ENCODE measurements around the gene VRK1. TPM values are rescaled to one million over a fixed set of nuclear protein-coding genes. Genes with fewer than 3 reads are reported as not detected.

Gene VRK1
- total and polyA plus RNA-seq, 9 donors: 11.1 to 18.4 (median 12.3) TPM

DNA sequence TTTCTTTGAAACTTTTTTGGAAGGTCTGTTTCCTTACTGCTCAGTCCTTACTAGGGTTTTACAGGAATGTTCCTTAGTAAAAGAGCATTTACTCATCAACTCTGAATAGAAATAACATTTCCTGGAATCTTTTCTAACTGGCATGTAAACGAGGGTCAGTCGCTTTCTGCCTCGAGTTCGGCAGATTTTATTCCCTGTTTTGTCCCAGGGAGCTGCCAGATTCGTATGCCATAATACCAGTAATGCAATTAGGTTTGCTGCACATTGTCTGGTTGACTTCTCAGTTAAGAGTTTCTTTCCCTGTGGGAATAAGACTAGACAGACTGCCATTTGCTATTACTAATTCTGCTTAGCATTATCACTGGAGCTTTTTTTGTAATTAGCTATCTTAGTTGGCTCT, 91.9 kb downstream of the VRK1 start:
- Histone ChIP-seq H3K4me1 (ENCODE audit: control insufficient read depth, insufficient read depth, low read length) (no peaks in the 10 kb centered on the region), H3K27me3 (ENCODE audit: control insufficient read depth, insufficient read depth, low read length) (no peaks in the 10 kb centered on the region), H3K27ac (ENCODE audit: low read length) (no peak overlapping the region), H3K4me3 (ENCODE audit: low read length) (no peak overlapping the region), H3K9me3 (replicated peaks; ENCODE audit: control insufficient read depth, low read depth, low read length) (no peaks in the 10 kb centered on the region), H3K36me3 (ENCODE audit: control insufficient read depth, insufficient read depth, low read length) (no peaks in the 10 kb centered on the region)
- DNase-seq: peak; percentile 27
- no CpG with 5 or more reads among the region's 5 CpGs for WGBS (ENCODE audit: insufficient coverage)

DNA sequence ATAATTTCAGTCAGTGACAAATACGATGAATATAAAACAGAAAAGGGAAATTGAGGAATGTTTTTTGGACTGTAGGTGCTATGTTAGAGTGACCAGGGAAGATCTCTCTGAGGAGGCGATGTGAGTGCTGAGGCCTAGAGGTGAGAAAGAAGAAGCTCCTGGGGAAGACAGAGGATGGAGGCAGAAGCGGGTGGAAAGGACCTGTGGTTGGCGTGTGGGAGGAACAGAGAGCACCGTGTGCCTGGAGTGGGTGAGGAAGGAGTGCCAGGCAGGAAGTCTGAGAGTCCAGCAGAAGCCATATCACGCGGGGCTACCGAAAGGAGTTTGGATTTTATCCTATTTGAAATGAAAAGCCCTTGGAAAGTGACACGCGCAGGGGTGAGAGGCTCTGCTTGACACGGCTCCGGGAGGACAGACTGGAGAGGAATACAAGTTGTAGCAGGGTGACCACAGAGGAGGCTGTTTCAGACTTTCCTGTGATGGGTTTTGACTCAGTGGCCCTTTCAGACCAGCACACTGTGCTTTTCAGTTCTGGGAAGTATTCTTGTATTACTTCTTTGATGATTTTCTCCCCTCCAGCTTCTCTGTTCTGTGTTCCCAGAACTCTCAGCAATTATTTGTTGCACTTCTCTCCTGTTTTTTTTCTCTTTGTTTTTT, 96.9 kb downstream of the VRK1 start:
- WGBS (ENCODE audit: insufficient coverage): 71% methylated on average over 12 of the region's 12 CpGs
- Histone ChIP-seq H3K27me3 (ENCODE audit: control insufficient read depth, insufficient read depth, low read length) (no peaks in the 10 kb centered on the region), H3K27ac (ENCODE audit: low read length) (no peak overlapping the region), H3K36me3 (ENCODE audit: control insufficient read depth, insufficient read depth, low read length) (no peaks in the 10 kb centered on the region), H3K4me3 (ENCODE audit: low read length) (no peak overlapping the region), H3K9me3 (replicated peaks; ENCODE audit: control insufficient read depth, low read depth, low read length) (no peaks in the 10 kb centered on the region), H3K4me1 (ENCODE audit: control insufficient read depth, insufficient read depth, low read length) (peaks cover 3% of the 10 kb centered on the region)
- DNase-seq: no peak

DNA sequence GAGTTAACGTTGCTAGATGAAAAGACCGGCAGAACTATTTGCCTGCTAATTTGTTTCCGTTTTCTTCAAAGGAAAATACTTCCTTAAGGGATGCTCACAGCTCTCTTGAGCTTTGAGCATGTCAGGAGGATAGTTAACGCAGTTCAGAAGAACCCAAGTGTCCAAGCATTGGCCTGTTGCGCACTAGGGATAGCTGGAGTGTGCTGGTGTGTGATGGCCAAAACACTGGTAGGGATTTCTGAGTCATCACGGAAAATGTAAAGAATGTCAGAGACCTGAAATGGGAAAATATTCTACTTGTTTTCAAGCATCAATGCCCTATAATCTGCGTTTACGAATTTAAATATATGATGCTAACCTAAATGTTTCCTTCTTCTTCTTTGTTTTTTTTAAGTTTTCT, 97.8 kb downstream of the VRK1 start:
- Histone ChIP-seq H3K27ac (ENCODE audit: low read length) (no peak overlapping the region), H3K4me3 (ENCODE audit: low read length) (no peak overlapping the region), H3K36me3 (ENCODE audit: control insufficient read depth, insufficient read depth, low read length) (no peaks in the 10 kb centered on the region), H3K9me3 (replicated peaks; ENCODE audit: control insufficient read depth, low read depth, low read length) (no peaks in the 10 kb centered on the region), H3K27me3 (ENCODE audit: control insufficient read depth, insufficient read depth, low read length) (no peaks in the 10 kb centered on the region), H3K4me1 (ENCODE audit: control insufficient read depth, insufficient read depth, low read length) (peaks cover 3% of the 10 kb centered on the region)
- WGBS (ENCODE audit: insufficient coverage): 80% methylated on average over 5 of the region's 8 CpGs
- DNase-seq: no peak

DNA sequence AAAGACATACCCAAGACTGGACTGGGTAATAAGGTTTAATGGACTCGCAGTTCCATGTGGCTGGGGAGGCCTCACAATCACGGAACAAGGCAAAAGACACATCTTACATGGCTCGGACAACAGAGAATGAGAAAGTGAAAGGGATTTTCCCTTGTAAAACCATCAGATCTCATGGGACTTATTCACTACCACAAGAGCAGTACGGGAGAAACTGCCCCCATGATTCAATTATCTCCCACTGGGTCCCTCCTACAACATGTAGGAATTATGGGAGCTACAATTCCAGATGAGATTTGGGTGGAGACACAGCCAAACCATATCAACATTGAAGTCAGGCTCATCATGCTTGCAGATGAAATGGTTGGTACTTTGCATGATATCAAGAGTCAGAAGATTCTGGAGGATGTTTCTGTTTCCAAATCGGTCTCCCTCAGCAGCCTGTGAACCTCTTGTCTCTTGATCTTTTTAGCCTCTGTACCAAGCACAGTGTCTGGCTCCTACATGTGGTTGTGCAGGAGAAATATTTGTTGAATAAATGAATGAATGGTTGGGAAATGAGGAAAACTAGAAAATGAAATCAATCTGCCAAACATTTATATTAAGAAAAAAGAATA, 98.6 kb downstream of the VRK1 start:
- H3K27ac ChIP-seq (ENCODE audit: low read length): no peak overlapping the region
- no peaks in the 10 kb centered on the region for H3K9me3 ChIP-seq (replicated peaks; ENCODE audit: control insufficient read depth, low read depth, low read length)
- DNase-seq: no peak
- no peaks in the 10 kb centered on the region for H3K27me3 ChIP-seq (ENCODE audit: control insufficient read depth, insufficient read depth, low read length)
- no peak overlapping the region for H3K4me3 ChIP-seq (ENCODE audit: low read length)
- peaks cover 3% of the 10 kb centered on the region for H3K4me1 ChIP-seq (ENCODE audit: control insufficient read depth, insufficient read depth, low read length)
- WGBS (ENCODE audit: insufficient coverage): no CpG with 5 or more reads among the region's 5 CpGs
- H3K36me3 ChIP-seq (ENCODE audit: control insufficient read depth, insufficient read depth, low read length): no peaks in the 10 kb centered on the region

DNA sequence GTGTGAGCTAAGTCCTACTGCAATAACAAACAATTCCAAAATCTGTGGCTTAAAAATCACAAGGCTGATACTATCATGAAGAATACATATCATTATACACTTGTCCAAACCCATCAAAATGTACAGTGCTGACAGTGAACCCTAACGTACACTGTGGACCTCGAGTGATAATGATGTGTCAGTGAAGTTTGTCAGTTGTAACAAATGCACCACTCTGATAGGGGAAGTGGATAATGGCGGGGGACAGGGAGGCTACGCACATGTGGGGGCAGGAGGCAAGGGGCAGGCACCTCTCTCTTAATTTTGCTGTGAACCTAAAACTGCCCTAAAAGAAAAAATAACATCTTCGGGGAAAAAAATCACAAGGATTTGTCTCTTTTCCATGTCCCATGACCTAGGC, 100.0 kb downstream of the VRK1 start:
- DNase-seq: no peak
- no peaks in the 10 kb centered on the region for H3K9me3 ChIP-seq (replicated peaks; ENCODE audit: control insufficient read depth, low read depth, low read length)
- H3K27ac ChIP-seq (ENCODE audit: low read length): no peak overlapping the region
- H3K27me3 ChIP-seq (ENCODE audit: control insufficient read depth, insufficient read depth, low read length): no peaks in the 10 kb centered on the region
- H3K4me3 ChIP-seq (ENCODE audit: low read length): no peak overlapping the region
- H3K36me3 ChIP-seq (ENCODE audit: control insufficient read depth, insufficient read depth, low read length): no peaks in the 10 kb centered on the region
- WGBS (ENCODE audit: insufficient coverage): no CpG with 5 or more reads among the region's 5 CpGs
- peaks cover 3% of the 10 kb centered on the region for H3K4me1 ChIP-seq (ENCODE audit: control insufficient read depth, insufficient read depth, low read length)

DNA sequence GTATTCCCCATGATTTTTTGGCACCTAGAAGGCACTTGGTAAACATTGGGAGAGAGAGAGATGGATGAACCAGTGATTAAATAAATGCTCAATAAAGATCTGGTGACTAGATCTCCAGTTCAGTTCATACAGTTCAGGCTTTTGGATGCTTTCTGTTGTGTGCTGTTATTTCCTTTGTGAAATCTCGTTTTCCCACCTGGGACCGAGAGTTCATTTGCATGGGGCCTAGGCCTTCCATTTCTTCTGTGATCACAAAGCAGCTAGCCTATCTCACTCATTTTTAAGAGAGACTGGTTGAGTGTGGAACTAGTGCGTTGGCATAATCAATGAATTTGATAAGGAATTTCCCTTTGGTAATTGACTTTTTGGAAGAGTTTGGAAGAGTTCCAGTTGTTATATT, 104.0 kb downstream of the VRK1 start:
- no CpG with 5 or more reads among the region's 3 CpGs for WGBS (ENCODE audit: insufficient coverage)
- DNase-seq: no peak
- no peak overlapping the region for H3K4me3 ChIP-seq (ENCODE audit: low read length)
- no peaks in the 10 kb centered on the region for H3K27me3 ChIP-seq (ENCODE audit: control insufficient read depth, insufficient read depth, low read length)
- peaks cover 3% of the 10 kb centered on the region for H3K4me1 ChIP-seq (ENCODE audit: control insufficient read depth, insufficient read depth, low read length)
- no peaks in the 10 kb centered on the region for H3K36me3 ChIP-seq (ENCODE audit: control insufficient read depth, insufficient read depth, low read length)
- no peak overlapping the region for H3K27ac ChIP-seq (ENCODE audit: low read length)
- H3K9me3 ChIP-seq (replicated peaks; ENCODE audit: control insufficient read depth, low read depth, low read length): no peaks in the 10 kb centered on the region

DNA sequence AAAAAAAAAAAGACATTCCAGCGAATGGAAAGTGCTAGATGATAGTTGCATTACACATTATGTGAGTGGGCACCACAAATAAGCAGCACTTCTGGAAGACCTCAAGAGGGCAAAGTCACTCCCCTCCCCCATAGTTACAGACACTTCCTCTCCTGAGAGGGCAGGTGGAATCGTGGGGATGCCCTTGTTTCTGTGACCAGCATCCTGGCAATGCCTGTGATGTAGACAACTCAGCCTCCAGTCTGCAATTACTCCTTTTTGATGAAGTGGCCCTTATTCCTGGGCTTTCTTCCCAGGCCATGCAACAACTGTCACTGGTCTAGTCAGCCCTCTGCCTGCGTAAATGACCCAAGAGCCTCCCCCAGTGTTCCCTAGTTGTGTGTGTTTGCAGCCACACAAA, 104.8 kb downstream of the VRK1 start:
- no peak for DNase-seq
- Histone ChIP-seq H3K36me3 (ENCODE audit: control insufficient read depth, insufficient read depth, low read length) (no peaks in the 10 kb centered on the region), H3K4me1 (ENCODE audit: control insufficient read depth, insufficient read depth, low read length) (peaks cover 3% of the 10 kb centered on the region), H3K4me3 (ENCODE audit: low read length) (no peak overlapping the region), H3K9me3 (replicated peaks; ENCODE audit: control insufficient read depth, low read depth, low read length) (no peaks in the 10 kb centered on the region), H3K27me3 (ENCODE audit: control insufficient read depth, insufficient read depth, low read length) (no peaks in the 10 kb centered on the region), H3K27ac (ENCODE audit: low read length) (no peak overlapping the region)
- 86% methylated on average over 2 of the region's 3 CpGs for WGBS (ENCODE audit: insufficient coverage)

DNA sequence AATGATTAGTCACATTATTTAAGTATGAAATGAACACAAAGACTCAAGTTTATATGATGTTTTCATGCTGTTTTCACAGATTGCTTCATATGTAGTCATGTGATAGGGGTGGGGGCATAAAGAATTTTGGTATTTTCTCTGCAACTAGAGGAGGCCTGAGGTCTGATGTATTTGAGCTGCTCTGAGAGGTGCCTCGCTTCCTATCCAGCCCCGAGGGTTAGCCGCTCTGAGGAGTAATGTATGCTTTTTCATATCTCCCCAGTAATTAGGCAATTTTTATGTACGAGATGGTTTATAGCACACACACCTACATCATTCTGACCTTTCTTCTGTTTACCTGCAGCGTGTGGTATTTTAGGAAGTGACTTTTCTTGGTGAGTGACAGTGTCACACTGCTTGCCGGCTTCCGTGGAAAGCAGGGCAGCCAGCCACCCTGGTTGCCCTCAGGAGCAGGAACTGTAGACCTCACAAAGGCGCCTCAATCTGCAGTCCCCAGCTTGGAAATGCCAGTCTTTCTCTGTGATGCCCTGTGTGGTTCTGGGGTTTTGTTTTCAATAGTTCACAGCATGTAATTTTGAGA, 106.4 kb downstream of the VRK1 start:
- Histone ChIP-seq H3K27me3 (ENCODE audit: control insufficient read depth, insufficient read depth, low read length) (no peaks in the 10 kb centered on the region), H3K27ac (ENCODE audit: low read length) (no peak overlapping the region), H3K4me3 (ENCODE audit: low read length) (no peak overlapping the region), H3K36me3 (ENCODE audit: control insufficient read depth, insufficient read depth, low read length) (no peaks in the 10 kb centered on the region), H3K4me1 (ENCODE audit: control insufficient read depth, insufficient read depth, low read length) (peaks cover 2% of the 10 kb centered on the region), H3K9me3 (replicated peaks; ENCODE audit: control insufficient read depth, low read depth, low read length) (no peaks in the 10 kb centered on the region)
- 100% methylated on average over 2 of the region's 8 CpGs for WGBS (ENCODE audit: insufficient coverage)
- DNase-seq: no peak

DNA sequence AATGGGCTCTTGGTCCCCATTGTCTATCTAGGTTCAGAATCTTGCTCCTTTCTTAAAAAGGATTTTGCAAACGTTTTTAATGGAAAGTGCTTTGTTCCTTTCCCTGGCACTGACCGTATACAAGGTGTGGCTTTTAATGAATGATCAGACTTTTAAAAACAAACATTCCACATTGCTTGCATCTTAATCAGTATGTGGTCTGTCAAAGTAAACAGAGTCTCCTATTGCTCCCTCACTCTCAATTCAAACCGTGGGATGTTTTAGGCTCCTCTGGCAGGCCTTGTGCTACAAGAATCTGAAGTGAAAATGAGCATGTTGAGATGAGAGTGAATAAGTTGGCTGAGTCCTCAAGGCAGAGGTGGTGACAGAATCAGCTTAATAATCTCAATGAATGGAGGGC, 107.0 kb downstream of the VRK1 start:
- WGBS (ENCODE audit: insufficient coverage): no CpG with 5 or more reads among the region's 3 CpGs
- no peak for DNase-seq
- H3K27me3 ChIP-seq (ENCODE audit: control insufficient read depth, insufficient read depth, low read length): no peaks in the 10 kb centered on the region
- no peaks in the 10 kb centered on the region for H3K36me3 ChIP-seq (ENCODE audit: control insufficient read depth, insufficient read depth, low read length)
- no peak overlapping the region for H3K4me3 ChIP-seq (ENCODE audit: low read length)
- H3K27ac ChIP-seq (ENCODE audit: low read length): no peak overlapping the region
- H3K4me1 ChIP-seq (ENCODE audit: control insufficient read depth, insufficient read depth, low read length): no peaks in the 10 kb centered on the region
- no peaks in the 10 kb centered on the region for H3K9me3 ChIP-seq (replicated peaks; ENCODE audit: control insufficient read depth, low read depth, low read length)

DNA sequence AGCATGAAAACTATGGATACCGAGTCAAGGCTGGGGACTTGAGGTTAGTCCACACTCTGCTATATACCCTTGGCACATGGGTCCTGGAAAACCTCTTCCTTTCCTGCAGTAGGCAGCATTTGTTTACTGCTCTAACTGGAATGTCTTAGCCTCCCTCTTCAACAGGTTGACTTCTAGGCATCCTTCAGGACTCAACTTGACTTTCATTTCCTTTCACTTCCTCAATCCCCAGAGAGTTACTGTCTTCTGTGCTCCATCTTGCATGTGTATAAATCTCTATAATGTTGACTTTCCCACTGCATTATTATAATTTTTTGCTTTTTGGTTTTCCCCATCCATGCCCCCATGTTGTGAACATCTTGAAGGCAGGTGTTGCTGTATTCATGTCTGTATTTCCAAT, 107.9 kb downstream of the VRK1 start:
- H3K4me1 ChIP-seq (ENCODE audit: control insufficient read depth, insufficient read depth, low read length): no peaks in the 10 kb centered on the region
- no peak overlapping the region for H3K4me3 ChIP-seq (ENCODE audit: low read length)
- no peak for DNase-seq
- H3K27me3 ChIP-seq (ENCODE audit: control insufficient read depth, insufficient read depth, low read length): no peaks in the 10 kb centered on the region
- H3K36me3 ChIP-seq (ENCODE audit: control insufficient read depth, insufficient read depth, low read length): no peaks in the 10 kb centered on the region
- no peak overlapping the region for H3K27ac ChIP-seq (ENCODE audit: low read length)
- H3K9me3 ChIP-seq (replicated peaks; ENCODE audit: control insufficient read depth, low read depth, low read length): peaks cover 8% of the 10 kb centered on the region
- 100% methylated on average over 1 of the region's 1 CpG for WGBS (ENCODE audit: insufficient coverage)

Data from muscle of leg (tissue), 11 donors.